GM12878 (cell line): ENCODE results near the gene PITPNC1. TPM values are rescaled to one million over a fixed set of nuclear protein-coding genes. Genes with fewer than 3 reads are reported as not detected.

Experiments
- ATAC-seq: fragments of 200-7000 bp; cut with Tn5 transposase; 3 replicates; pipeline ENCODE4 v1.9.1; 2020; ENCODE audit warnings: mild to moderate bottlenecking, moderate library complexity
- BruUV-seq: library from RNA; stranded (reverse); fragments of 400-500 nt; replicated peaks from 2 replicates; lab custom pipeline; 2021; lab: Mats Ljungman, UMichigan
- CTCF ChIA-PET: fragments of 300-600 bp; sonication (Branson Sonifier 250); formaldehyde crosslinking; extraction: SDS; loops from one replicate; lab custom pipeline; 2021; ENCODE audit warnings: inconsistent platforms; lab: Yijun Ruan, JAX
- POLR2A ChIA-PET: fragments of 350-600 bp; formaldehyde crosslinking; extraction: SDS; loops from one replicate; lab custom pipeline; 2021; ENCODE audit warnings: inconsistent platforms; lab: Charles Lee
- RAD21 ChIA-PET: fragments of 300-600 bp; sonication (Branson Sonifier 250); formaldehyde crosslinking; loops from one replicate; lab custom pipeline; 2023; ENCODE audit warnings: antibody characterized with exemption; ENCODE audit not compliant: unreplicated experiment; lab: Charles Lee
- SMC1A ChIA-PET: fragments of 300-600 bp; sonication (Branson Sonifier 250); formaldehyde crosslinking; loops from one replicate; lab custom pipeline; 2023; ENCODE audit not compliant: unreplicated experiment, uncharacterized antibody; lab: Charles Lee
- DNase-seq: peaks from one replicate; pipeline ENCODE4 v3.0.0-alpha.2; 2011; ENCODE audit warnings: low read depth, low spot score
- FAIRE-seq: peaks from 3 replicates; lab custom pipeline; 2011; peaks lifted over from hg19 to GRCh38; lab: Jason Lieb, UNC
- H2AFZ ChIP-seq: 2 replicates; pipeline ENCODE4 v1.6.0; 2011; ENCODE audit warnings: low read depth, low read length, control low read depth; ENCODE audit not compliant: control insufficient read depth
- H3K27ac ChIP-seq: 2 replicates; pipeline ENCODE4 v1.5.1; 2011; ENCODE audit warnings: control low read depth; ENCODE audit not compliant: control insufficient read depth, insufficient read depth
- H3K27me3 ChIP-seq, 2 experiments: replicated peaks in 1 of 2; 2 replicates each; pipeline versions ENCODE4 v1.6.0 to v1.6.1; 2011; ENCODE audit warnings: low read length in 1 of 2; ENCODE audit not compliant: control insufficient read depth in 2 of 2, insufficient read depth in 2 of 2
- H3K36me3 ChIP-seq, 2 experiments: 2 replicates each; pipeline ENCODE4 v1.5.1; 2011; ENCODE audit warnings: low read length in 1 of 2; ENCODE audit not compliant: control insufficient read depth in 2 of 2, insufficient read depth in 2 of 2
- H3K4me1 ChIP-seq: 2 replicates; pipeline ENCODE4 v1.6.1; 2011; ENCODE audit warnings: mild to moderate bottlenecking, low read length, moderate library complexity, mixed read lengths; ENCODE audit not compliant: control insufficient read depth, insufficient read depth
- H3K4me2 ChIP-seq: 2 replicates; pipeline ENCODE4 v1.6.0; 2011; ENCODE audit warnings: control low read depth; ENCODE audit not compliant: control insufficient read depth, insufficient read depth
- H3K4me3 ChIP-seq: fragments of 200-600 bp; sonication (generic); 2 replicates; pipeline ENCODE4 v1.5.1; 2016
- H3K79me2 ChIP-seq: 2 replicates; pipeline ENCODE4 v1.6.0; 2011; ENCODE audit warnings: low read length; ENCODE audit not compliant: control insufficient read depth, insufficient read depth
- H3K9ac ChIP-seq: 2 replicates; pipeline ENCODE4 v1.8.0; 2011; ENCODE audit warnings: low read length, control low read depth, mixed read lengths; ENCODE audit not compliant: control insufficient read depth, insufficient read depth
- H3K9me3 ChIP-seq: replicated peaks from 3 replicates; pipeline ENCODE4 v1.5.1; 2011; ENCODE audit warnings: mild to moderate bottlenecking, low read length; ENCODE audit not compliant: control insufficient read depth, insufficient read depth
- H4K20me1 ChIP-seq: 2 replicates; pipeline ENCODE4 v1.6.0; 2011; ENCODE audit not compliant: control insufficient read depth, insufficient read depth
- ATF7 ChIP-seq: fragments of 450-650 bp; IDR thresholded peaks from 2 replicates; pipeline ENCODE4 v1.6.1; 2016; ENCODE audit warnings: low read depth, mild to moderate bottlenecking
- CHD2 ChIP-seq: IDR thresholded peaks from 2 replicates; pipeline ENCODE4 v1.6.1; 2011; ENCODE audit warnings: low read depth, low read length, improper control_type of control experiment, borderline replicate concordance
- CREB1 ChIP-seq: IDR thresholded peaks from 2 replicates; pipeline ENCODE4 v1.6.1; 2012; ENCODE audit warnings: low read depth, mild to moderate bottlenecking, inconsistent platforms
- EGR1 ChIP-seq, 2 experiments: IDR thresholded peaks; 1 replicate in 1 of 2; 2 replicates in 1 of 2; pipeline ENCODE4 v1.6.1; 2011 to 2012; ENCODE audit warnings: low read depth in 2 of 2, low read length in 2 of 2, borderline replicate concordance in 1 of 2, mild to moderate bottlenecking in 1 of 2, moderate library complexity in 1 of 2
- HDAC2 ChIP-seq: fragments of 200-600 bp; sonication (generic); IDR thresholded peaks from 2 replicates; pipeline ENCODE4 v1.6.1; 2017
- RAD21 ChIP-seq: IDR thresholded peaks from 2 replicates; pipeline ENCODE4 v1.6.1; 2011; ENCODE audit warnings: mild to moderate bottlenecking, low read depth, low read length, moderate library complexity; ENCODE audit not compliant: insufficient read depth
- SMARCA5 ChIP-seq: fragments of 450-650 bp; IDR thresholded peaks from 2 replicates; pipeline ENCODE4 v1.6.1; 2017; ENCODE audit warnings: mild to moderate bottlenecking
- TARDBP ChIP-seq: IDR thresholded peaks from 2 replicates; pipeline ENCODE4 v1.6.1; 2016; ENCODE audit warnings: borderline replicate concordance
- TBL1XR1 ChIP-seq: IDR thresholded peaks from 2 replicates; pipeline ENCODE4 v1.6.1; 2012; ENCODE audit warnings: low read depth, low read length, improper control_type of control experiment
- WGBS: methylation state at CpG from one replicate; pipeline ENCODE4 v1.1.6; 2016; ENCODE audit warnings: low lambda C conversion rate; ENCODE audit not compliant: insufficient replicate concordance, insufficient coverage; ENCODE audit errors: missing lambda C conversion rate; 5-methylcytosine and 5-hydroxymethylcytosine counted together
- in situ Hi-C: fragments of 300-500 bp; cut with MboI; formaldehyde crosslinking; loops from 9 replicates; pipeline ENCODE4 v1.14.3; 2018; ENCODE audit warnings: mixed read lengths
- intact Hi-C: fragments of 100-400 bp; cut with micrococcal nuclease; formaldehyde crosslinking; loops from one replicate; pipeline ENCODE4 v1.14.2; 2022; ENCODE audit not compliant: unreplicated experiment
- polyA plus RNA-seq, 11 experiments: library from polyadenylated mRNA; depleted of rRNA in 4 of 11; unstranded in 6 of 11; stranded (reverse) in 5 of 11; fragments of >200 nt; fragmentation: Nextera tagmentation in 4 of 11; fragmentation: Illumina TruSeq in 1 of 11; extraction: Ambion mirVana in 4 of 11; extraction: Trizol in 1 of 11; gene quantifications; 1 replicate in 1 of 11; 2 replicates in 10 of 11; pipeline versions ENCODE4 v1.2.1 to v1.2.3, GENCODE V29; 2011 to 2016; ENCODE audit warnings: inconsistent platforms in 2 of 11, missing spikeins in 2 of 11, low read depth in 1 of 11
- total RNA-seq, 4 experiments: library from RNA; depleted of rRNA in 3 of 4; stranded (reverse); fragments of >200 nt in 3 of 4; fragmentation: Illumina TruSeq in 1 of 4; extraction: Trizol in 1 of 4; gene quantifications; 2 replicates each; pipeline versions ENCODE4 v1.2.1 to v1.2.3, GENCODE V29; 2013 to 2021
- TF ChIP-seq, protein P1 (sequence below): IDR thresholded peaks from 2 replicates; pipeline ENCODE4 v1.6.1; 2011; ENCODE audit warnings: borderline replicate concordance, low read depth, mild to moderate bottlenecking, moderate library complexity, low read length; ENCODE audit not compliant: insufficient read depth, poor library complexity, severe bottlenecking
- TF ChIP-seq, protein P2 (sequence below): fragments of 450-650 bp; IDR thresholded peaks from 2 replicates; pipeline ENCODE4 v1.6.1; 2016; ENCODE audit warnings: mild to moderate bottlenecking
- TF ChIP-seq, protein P3 (sequence below): fragments of 450-650 bp; IDR thresholded peaks from 2 replicates; pipeline ENCODE4 v1.6.1; 2017; ENCODE audit warnings: mild to moderate bottlenecking, moderate library complexity
- TF ChIP-seq, protein P4 (sequence below): fragments of 450-650 bp; IDR thresholded peaks from 2 replicates; pipeline ENCODE4 v1.6.1; 2017; ENCODE audit warnings: mild to moderate bottlenecking, low read depth, inconsistent platforms; ENCODE audit not compliant: poor library complexity, severe bottlenecking

Gene PITPNC1
- total and polyA plus RNA-seq, 10 of the 15 experiments (the other 5 are each of a cell fraction or from before 2014, with no cell fraction given), result 12.2 to 62.4 (median 47.3) TPM

DNA sequence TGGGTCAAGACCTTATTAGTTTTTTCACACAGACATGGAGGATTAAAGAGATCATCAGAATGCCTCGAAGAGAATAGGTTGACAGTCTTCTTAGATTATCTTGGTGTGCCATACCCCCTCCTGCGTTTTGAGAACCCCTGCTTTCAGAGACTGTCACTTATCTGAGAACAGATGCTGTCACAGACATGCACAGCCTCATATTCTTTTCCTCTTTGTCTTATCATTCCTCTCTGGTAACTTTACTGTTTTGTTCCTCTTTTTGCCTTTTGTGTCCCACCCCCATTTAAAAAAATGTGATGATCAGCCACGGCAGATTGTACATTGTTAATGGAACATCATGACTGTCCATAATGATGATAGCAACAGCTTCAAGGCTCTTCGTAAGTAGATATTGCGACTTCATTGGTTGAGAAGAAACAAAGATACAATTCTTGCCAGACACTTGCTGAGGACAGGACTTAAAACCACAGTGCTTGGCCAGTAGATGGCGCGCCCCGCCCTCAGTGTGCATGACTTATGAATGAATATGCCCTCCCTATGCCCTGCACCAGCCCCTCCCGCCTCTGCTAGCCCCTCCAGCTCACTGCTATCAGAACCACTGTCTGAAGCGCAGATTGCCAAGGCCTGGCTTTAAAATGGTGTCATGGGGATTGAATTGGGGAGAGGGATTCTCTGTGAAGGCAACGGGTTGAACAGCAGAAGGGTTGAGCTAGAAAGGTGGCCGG lies 2.6 kb upstream of the PITPNC1 start:
- ChIA-PET SMC1A (interaction anchor here (0.6 to 6.0 kb wide), 29 partner anchors 8 to 1755 kb away, joined by 3 to 58 read pairs (median 5); partner anchors contain the start of gene PSMD12), CTCF (interaction anchor here (0.6 to 19.8 kb wide), 47 partner anchors 10 to 660 kb away, joined by 3 to 291 read pairs (median 5); partner anchors contain the start of genes NOL11 and PSMD12), POLR2A (interaction anchor here (0.7 to 1.5 kb wide), 4 partner anchors 11 to 343 kb away, joined by 3 to 9 read pairs (median 4); no protein-coding TSS in a partner anchor), RAD21 (interaction anchor here (0.6 to 8.2 kb wide), 27 partner anchors 9 to 416 kb away, joined by 3 to 74 read pairs (median 4); partner anchors contain the start of gene PSMD12)
- H2AFZ ChIP-seq, result peak overlapping the region; percentile 50
- H3K79me2 ChIP-seq, result peaks cover 27% of the 10 kb centered on the region
- no peak overlapping the region for H3K4me3 ChIP-seq
- peak overlapping the region; percentile 45 for H3K4me2 ChIP-seq
- intact Hi-C loops, result loop anchor here (1.0 to 10.0 kb wide), 8 partner anchors 101 to 660 kb away; partner anchors contain the start of gene NOL11
- no peaks in the 10 kb centered on the region for H3K36me3 ChIP-seq
- DNase-seq (no peak), ATAC-seq (peak; percentile 65), FAIRE-seq (peak; percentile 93)
- WGBS, result 6% methylated on average over 12 of the region's 12 CpGs
- BruUV-seq, result no TSS peak
- in situ Hi-C loops, result loop anchor here (5.0 kb wide), 3 partner anchors 228 to 313 kb away; no protein-coding TSS in a partner anchor
- H3K27me3 ChIP-seq, result no peaks in the 10 kb centered on the region
- H3K27ac ChIP-seq, result no peak overlapping the region
- no peaks in the 10 kb centered on the region for H4K20me1 ChIP-seq
- no peaks in the 10 kb centered on the region for H3K9me3 ChIP-seq
- no peaks in the 10 kb centered on the region; the same call in 1 of the 2 replicates for H3K4me1 ChIP-seq
- H3K9ac ChIP-seq, result no peak overlapping the region
- TF ChIP-seq, protein P1, sequence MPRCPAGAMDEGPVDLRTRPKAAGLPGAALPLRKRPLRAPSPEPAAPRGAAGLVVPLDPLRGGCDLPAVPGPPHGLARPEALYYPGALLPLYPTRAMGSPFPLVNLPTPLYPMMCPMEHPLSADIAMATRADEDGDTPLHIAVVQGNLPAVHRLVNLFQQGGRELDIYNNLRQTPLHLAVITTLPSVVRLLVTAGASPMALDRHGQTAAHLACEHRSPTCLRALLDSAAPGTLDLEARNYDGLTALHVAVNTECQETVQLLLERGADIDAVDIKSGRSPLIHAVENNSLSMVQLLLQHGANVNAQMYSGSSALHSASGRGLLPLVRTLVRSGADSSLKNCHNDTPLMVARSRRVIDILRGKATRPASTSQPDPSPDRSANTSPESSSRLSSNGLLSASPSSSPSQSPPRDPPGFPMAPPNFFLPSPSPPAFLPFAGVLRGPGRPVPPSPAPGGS, result no peak
- TF ChIP-seq EGR1 (IDR thresholded peaks at IDR 0.05; ENCODE audit: borderline replicate concordance in 1 of 2, low read depth in 2 of 2, low read length in 2 of 2), result no peak
- TF ChIP-seq, protein P2, sequence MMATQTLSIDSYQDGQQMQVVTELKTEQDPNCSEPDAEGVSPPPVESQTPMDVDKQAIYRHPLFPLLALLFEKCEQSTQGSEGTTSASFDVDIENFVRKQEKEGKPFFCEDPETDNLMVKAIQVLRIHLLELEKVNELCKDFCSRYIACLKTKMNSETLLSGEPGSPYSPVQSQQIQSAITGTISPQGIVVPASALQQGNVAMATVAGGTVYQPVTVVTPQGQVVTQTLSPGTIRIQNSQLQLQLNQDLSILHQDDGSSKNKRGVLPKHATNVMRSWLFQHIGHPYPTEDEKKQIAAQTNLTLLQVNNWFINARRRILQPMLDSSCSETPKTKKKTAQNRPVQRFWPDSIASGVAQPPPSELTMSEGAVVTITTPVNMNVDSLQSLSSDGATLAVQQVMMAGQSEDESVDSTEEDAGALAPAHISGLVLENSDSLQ, result no peak
- peak; percentile 20; the same call in 1 of the 2 replicates for TF ChIP-seq CREB1
- TF ChIP-seq, protein P3, sequence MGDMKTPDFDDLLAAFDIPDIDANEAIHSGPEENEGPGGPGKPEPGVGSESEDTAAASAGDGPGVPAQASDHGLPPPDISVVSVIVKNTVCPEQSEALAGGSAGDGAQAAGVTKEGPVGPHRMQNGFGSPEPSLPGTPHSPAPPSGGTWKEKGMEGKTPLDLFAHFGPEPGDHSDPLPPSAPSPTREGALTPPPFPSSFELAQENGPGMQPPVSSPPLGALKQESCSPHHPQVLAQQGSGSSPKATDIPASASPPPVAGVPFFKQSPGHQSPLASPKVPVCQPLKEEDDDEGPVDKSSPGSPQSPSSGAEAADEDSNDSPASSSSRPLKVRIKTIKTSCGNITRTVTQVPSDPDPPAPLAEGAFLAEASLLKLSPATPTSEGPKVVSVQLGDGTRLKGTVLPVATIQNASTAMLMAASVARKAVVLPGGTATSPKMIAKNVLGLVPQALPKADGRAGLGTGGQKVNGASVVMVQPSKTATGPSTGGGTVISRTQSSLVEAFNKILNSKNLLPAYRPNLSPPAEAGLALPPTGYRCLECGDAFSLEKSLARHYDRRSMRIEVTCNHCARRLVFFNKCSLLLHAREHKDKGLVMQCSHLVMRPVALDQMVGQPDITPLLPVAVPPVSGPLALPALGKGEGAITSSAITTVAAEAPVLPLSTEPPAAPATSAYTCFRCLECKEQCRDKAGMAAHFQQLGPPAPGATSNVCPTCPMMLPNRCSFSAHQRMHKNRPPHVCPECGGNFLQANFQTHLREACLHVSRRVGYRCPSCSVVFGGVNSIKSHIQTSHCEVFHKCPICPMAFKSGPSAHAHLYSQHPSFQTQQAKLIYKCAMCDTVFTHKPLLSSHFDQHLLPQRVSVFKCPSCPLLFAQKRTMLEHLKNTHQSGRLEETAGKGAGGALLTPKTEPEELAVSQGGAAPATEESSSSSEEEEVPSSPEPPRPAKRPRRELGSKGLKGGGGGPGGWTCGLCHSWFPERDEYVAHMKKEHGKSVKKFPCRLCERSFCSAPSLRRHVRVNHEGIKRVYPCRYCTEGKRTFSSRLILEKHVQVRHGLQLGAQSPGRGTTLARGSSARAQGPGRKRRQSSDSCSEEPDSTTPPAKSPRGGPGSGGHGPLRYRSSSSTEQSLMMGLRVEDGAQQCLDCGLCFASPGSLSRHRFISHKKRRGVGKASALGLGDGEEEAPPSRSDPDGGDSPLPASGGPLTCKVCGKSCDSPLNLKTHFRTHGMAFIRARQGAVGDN, result no peak
- TF ChIP-seq SMARCA5, result peak; percentile 84; the same call in 1 of the 2 replicates
- TF ChIP-seq RAD21, result peak; percentile 87
- TF ChIP-seq TBL1XR1, result no peak
- no peak for TF ChIP-seq ATF7
- TF ChIP-seq HDAC2, result no peak
- peak; percentile 55; the same call in 1 of the 2 replicates for TF ChIP-seq CHD2
- TF ChIP-seq, protein P4, sequence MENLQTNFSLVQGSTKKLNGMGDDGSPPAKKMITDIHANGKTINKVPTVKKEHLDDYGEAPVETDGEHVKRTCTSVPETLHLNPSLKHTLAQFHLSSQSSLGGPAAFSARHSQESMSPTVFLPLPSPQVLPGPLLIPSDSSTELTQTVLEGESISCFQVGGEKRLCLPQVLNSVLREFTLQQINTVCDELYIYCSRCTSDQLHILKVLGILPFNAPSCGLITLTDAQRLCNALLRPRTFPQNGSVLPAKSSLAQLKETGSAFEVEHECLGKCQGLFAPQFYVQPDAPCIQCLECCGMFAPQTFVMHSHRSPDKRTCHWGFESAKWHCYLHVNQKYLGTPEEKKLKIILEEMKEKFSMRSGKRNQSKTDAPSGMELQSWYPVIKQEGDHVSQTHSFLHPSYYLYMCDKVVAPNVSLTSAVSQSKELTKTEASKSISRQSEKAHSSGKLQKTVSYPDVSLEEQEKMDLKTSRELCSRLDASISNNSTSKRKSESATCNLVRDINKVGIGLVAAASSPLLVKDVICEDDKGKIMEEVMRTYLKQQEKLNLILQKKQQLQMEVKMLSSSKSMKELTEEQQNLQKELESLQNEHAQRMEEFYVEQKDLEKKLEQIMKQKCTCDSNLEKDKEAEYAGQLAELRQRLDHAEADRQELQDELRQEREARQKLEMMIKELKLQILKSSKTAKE, result no peak
- TF ChIP-seq TARDBP, result no peak
